HG03045 (cell line): ENCODE data around the gene SDK2.
"Not testable (repeated sequence)": the region's sequence is repeated elsewhere in the genome, so short reads cannot be mapped to it uniquely, and the experiment has no call there.

Source experiments
- ATAC-seq: cut with Tn5 transposase; IDR thresholded peaks from one replicate; pipeline ENCODE4 v1.9.1; 2021; ENCODE audit warnings: mild to moderate bottlenecking, moderate library complexity; ENCODE audit not compliant: unreplicated experiment

The SDK2 gene

GRCh38 chr17:73489991-73490390 is 154.3 kb downstream of the SDK2 start:
- no peak for ATAC-seq

GRCh38 chr17:73489333-73489732 is 154.9 kb downstream of the SDK2 start:
- ATAC-seq = no peak

DNA sequence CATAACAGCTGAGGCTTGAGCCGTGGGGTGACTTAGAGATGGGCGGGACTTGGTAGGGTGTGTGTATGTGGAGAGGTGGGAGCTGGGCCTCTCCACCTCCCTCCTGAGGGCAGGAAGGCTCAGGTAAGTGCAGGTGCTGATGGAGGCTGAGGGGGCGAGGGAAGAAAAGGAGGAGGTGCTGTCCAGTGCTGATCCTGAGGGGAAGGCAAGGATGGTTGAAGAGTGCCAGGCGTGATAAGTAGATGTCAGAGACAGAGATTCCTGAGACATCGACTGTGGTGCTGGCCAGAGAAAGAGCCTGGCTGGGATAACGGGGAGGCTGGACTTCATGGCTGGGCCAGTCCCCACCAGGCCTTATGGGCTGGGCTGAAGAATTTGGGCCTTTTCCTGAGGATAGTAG is 159.1 kb downstream of the SDK2 start:
- no peak for ATAC-seq

DNA sequence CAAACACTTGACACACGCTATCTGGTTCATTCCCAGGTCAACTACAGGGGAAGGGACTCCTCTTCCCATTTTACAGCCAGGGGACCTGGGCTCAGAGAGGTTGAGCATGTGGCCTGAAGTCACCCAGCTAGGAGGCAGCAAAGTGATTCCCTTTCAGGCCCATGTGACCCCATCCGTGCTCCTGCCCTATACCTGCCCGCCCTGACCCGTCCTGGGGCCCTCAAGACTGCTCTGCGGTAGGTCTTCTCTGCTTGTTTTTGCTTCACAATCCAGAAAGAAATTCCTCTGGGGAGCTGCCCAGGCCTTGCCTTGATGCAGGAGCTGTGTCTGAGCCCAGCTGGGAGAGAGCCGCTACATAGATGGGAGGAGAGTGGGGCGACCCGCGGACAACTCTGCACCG is 161.4 kb downstream of the SDK2 start:
- no peak for ATAC-seq

DNA sequence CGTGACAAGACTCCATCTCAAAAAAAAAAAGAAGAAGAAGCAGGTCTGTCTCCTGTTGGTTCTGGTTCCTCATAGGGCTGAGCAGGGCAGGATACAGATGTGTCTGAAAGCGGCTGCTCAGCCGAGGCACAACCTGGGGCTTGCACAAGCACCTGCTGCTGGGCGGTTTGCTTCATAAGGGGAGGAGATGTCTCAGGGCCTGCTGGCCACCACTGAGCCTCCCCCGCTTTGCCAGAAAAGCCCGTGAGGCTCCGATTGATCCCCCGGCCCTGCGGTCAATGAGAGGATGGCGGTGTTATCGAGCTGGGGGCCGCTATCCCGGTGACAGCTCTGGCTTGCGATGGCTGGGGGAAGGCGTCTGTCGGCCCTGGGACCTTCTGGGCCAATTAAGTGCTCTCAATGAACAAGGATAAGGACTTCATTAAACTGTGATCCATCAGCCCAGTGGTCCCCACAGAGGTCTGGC is 162.0 kb downstream of the SDK2 start:
- no peak for ATAC-seq

- no peak for ATAC-seq
Measured at GRCh38 chr17:73481676-73482075, 162.6 kb downstream of the SDK2 start.

- no peak for ATAC-seq
Measured at GRCh38 chr17:73480740-73481139, 163.5 kb downstream of the SDK2 start.

GRCh38 chr17:73478768-73479424 is 165.3 kb downstream of the SDK2 start:
- no peak for ATAC-seq

DNA sequence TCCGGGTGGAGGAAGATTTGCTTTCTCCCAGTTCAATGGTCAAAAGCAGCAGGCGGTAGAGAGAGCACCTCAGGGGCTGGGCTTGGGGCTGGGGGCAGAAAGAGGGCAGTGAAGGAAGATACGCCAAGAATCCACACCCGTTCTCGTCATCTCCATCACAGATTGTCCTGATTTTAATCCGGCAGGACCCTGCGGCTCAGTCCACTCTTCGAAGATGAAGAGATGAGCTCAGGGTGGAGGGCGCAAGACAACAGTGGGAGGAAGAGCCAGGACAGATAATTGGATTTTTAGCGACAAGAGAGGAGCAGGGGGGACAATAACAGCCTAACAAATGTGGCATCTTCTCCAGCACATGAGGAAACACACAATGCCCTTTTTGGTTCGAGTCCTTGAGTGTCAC is 165.9 kb downstream of the SDK2 start:
- no peak for ATAC-seq

DNA sequence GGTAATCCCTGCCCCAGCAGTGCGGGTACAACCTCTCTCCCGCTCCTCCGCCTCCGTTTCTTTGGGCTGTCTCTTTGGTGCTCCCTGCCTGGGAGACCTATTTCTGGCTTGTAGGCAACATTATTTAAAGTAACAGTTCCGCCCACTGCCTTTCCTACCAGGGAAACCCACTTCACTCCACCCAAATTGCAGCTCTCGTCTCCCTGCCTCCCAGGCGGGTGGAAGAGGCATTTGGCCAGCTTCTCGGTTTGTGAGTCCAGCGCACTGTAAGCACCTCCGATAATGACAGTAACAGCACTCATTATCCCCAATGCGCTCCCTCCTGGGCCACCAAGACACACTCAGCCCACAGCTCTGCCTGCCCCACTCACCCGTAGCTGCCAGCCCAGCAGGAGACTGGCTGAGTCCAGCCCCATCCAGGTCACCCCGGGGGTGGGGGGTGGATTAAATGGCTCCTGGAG is 167.3 kb downstream of the SDK2 start:
- no peak for ATAC-seq

DNA sequence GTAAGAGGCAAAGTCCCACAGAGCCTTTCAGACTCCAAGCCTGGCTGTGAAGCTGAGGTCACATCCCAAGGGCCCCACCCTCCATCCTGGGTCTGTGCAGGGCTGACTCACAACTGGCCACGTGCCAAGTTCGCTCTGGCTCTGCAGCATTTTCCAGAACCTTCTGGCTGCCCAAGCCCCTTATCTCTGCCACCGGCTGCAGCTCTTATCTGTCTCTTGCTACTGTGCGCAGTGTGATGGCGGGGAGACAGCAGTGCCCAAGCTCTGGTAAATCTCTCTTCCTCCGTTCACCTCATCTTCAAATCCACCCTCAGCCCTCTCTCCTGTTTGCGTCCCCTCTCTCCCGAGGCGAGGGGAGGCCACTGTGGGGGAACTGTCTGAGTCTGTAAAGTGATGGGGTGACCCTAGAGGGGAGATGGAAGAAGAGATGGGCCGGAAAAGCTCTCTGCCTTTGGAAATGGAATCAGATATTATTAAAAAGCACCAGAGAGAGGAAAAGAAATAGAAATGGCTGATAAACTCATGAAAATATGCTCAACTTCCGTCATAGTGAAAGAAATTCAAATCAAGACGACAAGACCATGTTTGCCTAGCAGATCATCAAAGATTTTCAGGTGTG is 169.8 kb downstream of the SDK2 start:
- ATAC-seq = no peak

GRCh38 chr17:73472715-73473114 is 171.5 kb downstream of the SDK2 start:
- not testable (repeated sequence) for ATAC-seq

DNA sequence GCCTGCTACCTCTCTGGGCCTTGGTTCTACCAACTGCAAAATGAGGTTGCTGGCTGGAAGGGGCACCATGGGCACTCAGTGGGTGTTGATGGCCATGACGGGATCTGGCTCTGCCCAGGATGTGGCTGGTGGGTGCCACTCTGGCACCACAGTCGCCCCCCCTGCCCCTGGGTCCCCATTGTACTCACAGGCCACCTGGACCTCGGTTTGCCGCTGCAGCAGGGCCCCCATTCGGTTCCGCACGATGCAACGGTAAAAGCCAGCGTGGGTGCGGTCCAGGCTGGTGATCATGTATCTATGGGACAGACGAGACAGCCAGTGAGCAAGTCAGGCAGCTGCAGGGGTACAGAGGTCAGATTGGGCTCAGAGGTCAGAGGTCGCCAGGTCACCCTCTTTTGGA is 172.3 kb downstream of the SDK2 start:
- no peak for ATAC-seq

GRCh38 chr17:73470316-73470826 is 173.9 kb downstream of the SDK2 start:
- no peak for ATAC-seq

DNA sequence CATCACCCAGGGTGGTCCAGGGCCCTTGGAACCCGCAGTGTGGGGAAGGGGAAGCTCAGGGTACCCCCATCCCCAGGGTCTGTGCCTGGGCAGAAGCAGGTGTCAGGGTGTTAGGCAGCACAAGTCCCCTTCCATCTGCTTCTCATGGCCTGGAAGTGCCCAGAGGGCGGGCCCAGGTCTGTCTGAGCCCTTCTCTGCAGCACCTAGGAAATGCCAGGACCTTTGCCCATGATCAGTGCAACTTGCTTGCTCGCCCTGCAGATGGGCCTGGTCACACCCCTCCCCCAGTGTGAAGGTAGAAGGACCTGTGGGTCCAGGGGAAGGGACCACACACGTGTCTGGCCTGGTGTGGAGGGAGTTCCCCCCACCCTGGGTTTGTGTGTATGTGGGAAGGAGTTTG is 174.9 kb downstream of the SDK2 start:
- no peak for ATAC-seq

- ATAC-seq = no peak
Measured at GRCh38 chr17:73468221-73468620, 176.0 kb downstream of the SDK2 start.

DNA sequence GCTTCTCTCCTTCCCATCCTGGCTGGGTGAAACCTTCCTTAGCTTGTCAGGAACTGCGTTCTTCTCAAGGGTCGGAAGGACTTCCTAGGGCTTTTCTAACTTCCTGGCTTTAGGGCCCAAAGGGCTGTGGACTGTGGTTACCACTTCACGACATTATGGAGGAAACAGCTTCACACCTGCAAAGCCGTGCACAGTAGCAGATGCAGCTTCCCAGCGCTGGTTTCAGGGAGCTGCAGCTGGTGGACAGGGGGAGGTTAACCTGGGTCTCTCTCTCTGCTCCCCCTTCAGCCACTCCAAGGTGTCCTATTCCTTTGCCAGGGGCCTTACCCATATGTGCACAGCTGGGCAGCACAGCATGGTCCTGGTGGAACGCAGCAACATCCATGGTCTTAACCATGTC is 176.6 kb downstream of the SDK2 start:
- ATAC-seq = no peak

DNA sequence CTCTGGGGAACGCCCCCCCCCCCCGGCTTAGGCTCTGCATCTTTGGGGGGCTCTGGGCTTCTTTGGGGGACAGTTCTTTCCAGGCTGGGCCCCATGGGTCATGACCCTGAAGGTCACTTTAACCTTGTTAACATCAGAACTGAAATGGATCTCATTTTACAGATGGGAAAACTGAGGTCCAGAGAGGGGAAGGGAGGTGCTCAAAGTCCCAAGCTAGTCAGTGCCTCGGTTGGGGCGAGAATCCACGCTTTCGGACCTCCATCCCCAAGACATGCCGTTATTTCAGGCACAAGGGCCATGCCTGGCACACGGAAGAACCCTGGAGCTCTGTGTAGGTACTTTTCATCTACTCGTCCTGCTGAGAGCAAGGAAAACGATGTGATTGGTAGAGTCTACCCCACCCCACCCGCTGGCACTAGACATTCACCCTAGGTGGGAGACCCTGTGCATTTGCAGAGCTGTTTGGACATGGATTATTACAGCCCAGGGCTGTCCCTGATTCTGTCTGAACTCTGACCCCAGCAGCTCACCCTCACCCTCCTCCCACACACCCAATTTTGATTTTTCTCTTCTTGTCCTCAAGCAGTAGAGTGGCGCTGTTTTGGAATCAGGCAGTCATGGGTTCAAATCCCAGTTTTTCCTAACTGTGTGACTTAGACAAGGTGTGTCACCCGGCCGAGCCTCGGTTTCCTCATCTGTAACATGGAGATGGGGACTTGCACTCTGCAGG is 177.4 kb downstream of the SDK2 start:
- ATAC-seq = no peak

- no peak for ATAC-seq
Measured at GRCh38 chr17:73465953-73466230, 178.4 kb downstream of the SDK2 start.

DNA sequence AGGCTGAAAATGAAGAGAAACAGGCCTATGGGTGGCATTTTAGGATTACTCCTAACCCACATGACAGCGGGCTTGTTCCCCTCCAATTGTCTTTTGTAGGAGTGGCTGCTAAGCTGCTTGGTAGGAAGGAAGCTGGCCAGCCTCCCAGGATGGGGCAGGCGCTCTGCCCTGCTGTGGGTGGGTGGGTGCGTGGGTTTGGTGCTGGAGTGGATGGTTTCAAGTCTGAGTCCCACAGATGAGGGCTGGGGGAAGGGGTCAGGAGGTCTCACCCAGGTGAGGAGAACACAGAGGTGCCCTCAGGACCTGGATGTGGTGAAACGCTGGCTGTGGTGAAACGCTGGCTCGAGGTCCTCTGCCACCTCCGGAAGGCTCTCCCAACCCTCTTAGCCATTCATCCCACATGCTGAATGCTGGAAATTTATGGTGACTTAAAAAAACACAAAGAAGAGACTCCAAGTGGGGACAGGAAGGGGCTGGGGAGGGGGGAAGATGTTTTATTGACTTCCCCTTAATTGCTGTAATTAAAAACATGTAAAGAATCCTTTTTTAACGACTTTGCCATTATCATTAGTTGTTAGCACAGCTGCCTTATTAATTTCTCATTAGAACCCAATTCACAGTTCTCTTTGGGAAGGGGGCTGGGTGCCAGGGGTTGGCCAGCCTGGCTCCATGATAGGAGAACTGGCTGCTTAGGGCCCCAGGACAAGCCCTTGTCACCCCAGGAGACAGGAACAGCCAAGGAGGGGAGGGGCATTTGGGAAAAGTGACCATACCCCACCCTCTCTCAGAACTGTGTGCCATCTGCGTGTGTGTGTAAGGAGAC is 178.9 kb downstream of the SDK2 start:
- no peak for ATAC-seq

DNA sequence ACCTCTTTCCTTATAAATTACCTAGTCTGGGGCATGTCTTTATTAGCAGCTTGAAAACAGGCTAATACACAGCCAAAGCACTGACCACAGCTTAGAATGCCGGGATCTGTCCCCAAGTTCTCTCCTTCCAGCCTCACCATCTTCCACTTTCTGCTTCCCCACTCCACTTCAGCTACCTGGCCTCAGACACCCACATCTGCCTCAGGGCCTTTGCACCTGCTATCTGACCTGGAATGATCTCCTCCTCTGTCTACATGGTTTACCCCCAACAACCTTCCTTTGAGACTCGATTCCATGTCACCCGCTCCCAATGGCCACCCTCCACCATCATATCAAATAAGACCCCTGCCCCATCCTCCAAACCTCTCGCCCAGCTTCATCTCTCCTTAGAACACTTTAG is 179.8 kb downstream of the SDK2 start:
- no peak for ATAC-seq
